Activated CD8-positive, alpha-beta T cell treated with anti-CD3 and anti-CD28 coated beads for 36 hours (primary cell): ENCODE measurements around the gene POU2F2. TPM values are rescaled to one million over a fixed set of nuclear protein-coding genes. Genes with fewer than 3 reads are reported as not detected.

ENCODE experiments used
- ATAC-seq: fragments of 200-7000 bp; cut with Tn5 transposase; one replicate; pipeline ENCODE4 v1.10.0; 2021; ENCODE audit warnings: mild to moderate bottlenecking, moderate library complexity
- CTCF ChIA-PET: fragments of 350-600 bp; sonication (Branson Sonifier 250); formaldehyde crosslinking; loops from one replicate; lab custom pipeline; 2021; ENCODE audit warnings: antibody characterized with exemption; lab: Charles Lee
- POLR2A ChIA-PET: fragments of 350-600 bp; sonication (Branson Sonifier 250); formaldehyde crosslinking; loops from one replicate; lab custom pipeline; 2021; ENCODE audit warnings: antibody characterized with exemption; lab: Charles Lee
- DNase-seq: peaks from one replicate; pipeline ENCODE4 v3.0.0-alpha.2; 2020
- H3K27ac Mint-ChIP-seq: one replicate; pipeline ENCODE4 v1.8.0; 2021; ENCODE audit warnings: mild to moderate bottlenecking, mixed read lengths
- H3K27me3 Mint-ChIP-seq: one replicate; pipeline ENCODE4 v1.8.0; 2021; ENCODE audit warnings: mixed read lengths
- H3K36me3 Mint-ChIP-seq: one replicate; pipeline ENCODE4 v1.8.0; 2021; ENCODE audit warnings: low read depth, mixed read lengths
- H3K4me1 Mint-ChIP-seq: one replicate; pipeline ENCODE4 v1.8.0; 2021; ENCODE audit warnings: low read depth, mixed read lengths
- H3K4me3 Mint-ChIP-seq: one replicate; pipeline ENCODE4 v1.8.0; 2021; ENCODE audit warnings: mild to moderate bottlenecking, moderate library complexity, mixed read lengths
- H3K9me3 Mint-ChIP-seq: one replicate; pipeline ENCODE4 v1.8.0; 2021; ENCODE audit warnings: mixed read lengths
- CTCF ChIP-seq: fragments of 200-600 bp; IDR thresholded peaks from one replicate; pipeline ENCODE4 v1.8.0; 2022; ENCODE audit warnings: antibody characterized with exemption, mild to moderate bottlenecking
- intact Hi-C: fragments of 100-400 bp; cut with micrococcal nuclease; formaldehyde crosslinking; loops from one replicate; pipeline ENCODE4 v1.10.0; 2022
- total RNA-seq, 2 experiments: library from RNA; stranded (reverse); gene quantifications; one replicate each; pipeline ENCODE4 v1.2.3, GENCODE V29; 2021

The POU2F2 gene
- total RNA-seq, 2 experiments from 2014 or later = 37.7 to 40.7 TPM

- peak overlapping the region; percentile 87 for H3K27ac Mint-ChIP-seq
- no peaks in the 10 kb centered on the region for H3K9me3 Mint-ChIP-seq
- H3K36me3 Mint-ChIP-seq = peaks cover 34% of the 10 kb centered on the region
- ATAC-seq (no peak), DNase-seq (no peak)
- CTCF ChIA-PET = interaction anchor here (1.1 to 5.6 kb wide), 7 partner anchors 10 to 327 kb away, joined by 3 to 112 read pairs (median 6); partner anchors contain the start of gene POU2F2
- H3K4me3 Mint-ChIP-seq = no peak overlapping the region
- no peaks in the 10 kb centered on the region for H3K27me3 Mint-ChIP-seq
- H3K4me1 Mint-ChIP-seq = peaks cover 42% of the 10 kb centered on the region
- POLR2A ChIA-PET = interaction anchor here (0.7 to 1.5 kb wide), 5 partner anchors 21 to 237 kb away, joined by 3 to 4 read pairs (median 3); partner anchors contain the start of gene POU2F2
- no peak for TF ChIP-seq CTCF
- intact Hi-C loops = no loop called here
These were observed 20.9 kb downstream of the POU2F2 start for GRCh38 chr19:42111384-42111783.

DNA sequence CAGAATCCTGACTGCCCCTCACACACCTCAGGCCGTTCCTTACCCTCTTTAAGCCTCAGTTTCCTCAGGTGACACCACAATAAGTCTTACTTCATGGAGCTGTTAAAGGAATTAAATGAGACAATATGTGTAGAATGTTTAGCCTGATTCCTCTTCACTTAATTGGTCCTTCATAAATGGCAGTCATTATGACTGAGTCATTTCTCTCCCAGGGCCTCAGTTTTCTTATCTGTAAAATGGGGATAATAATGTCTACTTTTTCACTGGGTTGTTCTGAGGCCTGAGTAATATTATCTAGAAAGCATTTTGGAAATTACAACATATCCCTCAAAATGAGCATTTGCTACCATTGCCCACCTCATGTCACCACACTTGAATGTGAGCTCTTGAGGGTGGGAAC, 21.6 kb downstream of the POU2F2 start:
- Mint-ChIP-seq H3K27ac (peak overlapping the region; percentile 87), H3K4me3 (no peak overlapping the region), H3K9me3 (no peaks in the 10 kb centered on the region), H3K36me3 (peaks cover 29% of the 10 kb centered on the region), H3K27me3 (no peaks in the 10 kb centered on the region), H3K4me1 (peaks cover 49% of the 10 kb centered on the region)
- ChIA-PET POLR2A (interaction anchor here (0.6 to 1.5 kb wide), 7 partner anchors 16 to 236 kb away, joined by 3 to 4 read pairs (median 3); partner anchors contain the start of gene POU2F2), CTCF (interaction anchor here (1.1 to 5.6 kb wide), 8 partner anchors 11 to 328 kb away, joined by 3 to 112 read pairs (median 6); partner anchors contain the start of gene POU2F2)
- intact Hi-C loops = no loop called here
- no peak for TF ChIP-seq CTCF
- ATAC-seq (no peak), DNase-seq (no peak)

DNA sequence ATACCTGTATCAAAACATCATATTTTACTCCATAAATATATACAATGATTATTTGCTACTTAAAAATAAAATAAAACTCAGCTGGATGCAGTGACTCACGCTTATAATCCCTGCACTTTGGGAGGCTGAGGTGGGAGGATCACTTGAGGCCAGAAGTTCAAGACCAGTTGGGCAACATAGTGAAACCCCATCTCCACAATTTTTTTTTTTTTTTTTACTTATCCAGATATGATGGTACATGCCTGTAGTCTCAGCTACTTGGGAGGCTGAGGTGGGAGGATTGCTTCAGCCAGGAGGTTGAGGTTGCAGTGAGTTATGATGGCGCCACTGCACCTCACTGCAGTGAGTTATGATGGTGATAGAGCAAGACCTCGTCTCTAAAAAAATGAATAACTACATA, 22.4 kb downstream of the POU2F2 start:
- H3K27me3 Mint-ChIP-seq = no peaks in the 10 kb centered on the region
- no peaks in the 10 kb centered on the region for H3K9me3 Mint-ChIP-seq
- ChIA-PET POLR2A (interaction anchor here (1.1 to 1.5 kb wide), 2 partner anchors 17 to 213 kb away, joined by 3 read pairs; no protein-coding TSS in a partner anchor), CTCF (interaction anchor here (1.2 to 5.6 kb wide), 11 partner anchors 10 to 110 kb away, joined by 4 to 112 read pairs (median 19); partner anchors contain the start of genes POU2F2 and ZNF526)
- no peak for DNase-seq
- no peak for ATAC-seq
- H3K36me3 Mint-ChIP-seq = peaks cover 32% of the 10 kb centered on the region
- intact Hi-C loops = loop anchor here (2.0 kb wide), 1 partner anchor 23 kb away; the partner anchor contains the start of gene POU2F2
- no peak overlapping the region for H3K4me3 Mint-ChIP-seq
- peaks cover 53% of the 10 kb centered on the region for H3K4me1 Mint-ChIP-seq
- no peak overlapping the region for H3K27ac Mint-ChIP-seq
- no peak for TF ChIP-seq CTCF

DNA sequence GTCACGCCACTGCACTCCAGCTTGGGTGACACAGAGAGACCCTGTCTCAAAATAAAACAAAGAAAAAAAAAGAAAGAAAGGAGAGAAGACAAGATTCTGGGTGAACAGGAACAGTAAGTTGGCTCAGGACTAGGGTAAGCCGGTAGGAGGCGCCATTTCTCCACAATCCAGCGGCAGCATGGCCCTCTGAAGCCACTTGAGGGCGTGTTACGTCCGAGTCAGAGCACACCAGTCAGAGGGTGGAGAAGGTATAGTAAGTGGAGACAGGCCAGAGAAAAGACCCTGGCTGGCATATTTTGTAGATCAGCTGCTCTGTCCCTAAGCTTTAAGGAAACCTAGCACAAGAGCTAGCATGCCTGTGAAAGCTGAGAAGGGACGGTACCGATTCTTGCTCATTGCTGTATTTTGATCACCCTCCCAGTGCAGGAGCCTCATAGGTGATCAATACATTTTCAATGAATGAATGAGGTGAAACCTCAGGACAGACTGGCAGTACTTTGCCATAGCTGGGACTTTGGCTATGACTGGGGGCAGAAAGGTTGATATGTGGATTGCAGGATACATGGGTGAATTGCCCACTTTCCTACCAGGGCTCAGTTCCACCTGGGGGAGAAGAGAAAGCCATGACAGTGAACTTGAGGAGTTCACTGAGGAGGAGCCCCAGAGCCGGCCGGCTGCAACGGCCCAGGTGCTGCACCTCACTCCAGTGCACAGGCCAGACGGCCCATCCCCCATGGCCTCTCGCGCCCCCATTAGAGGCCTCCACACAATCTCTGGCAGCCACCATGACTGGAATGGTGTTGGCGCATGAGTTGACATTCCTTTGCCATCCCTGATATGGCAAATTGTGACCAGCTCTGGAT, 23.5 kb downstream of the POU2F2 start:
- DNase-seq (peak; percentile 95), ATAC-seq (peak; percentile 99)
- intact Hi-C loops = loop anchor here (1.0 to 2.0 kb wide), 2 partner anchors 24 to 76 kb away; partner anchors contain the start of gene POU2F2
- peak overlapping the region; percentile 44 for H3K27ac Mint-ChIP-seq
- H3K9me3 Mint-ChIP-seq = no peaks in the 10 kb centered on the region
- peaks cover 33% of the 10 kb centered on the region for H3K36me3 Mint-ChIP-seq
- CTCF ChIA-PET = interaction anchor here (0.6 to 5.6 kb wide), 43 partner anchors 9 to 322 kb away, joined by 3 to 112 read pairs (median 4); partner anchors contain the start of genes PAFAH1B3, POU2F2, PRR19 and ZNF526
- peak; percentile 100 for TF ChIP-seq CTCF
- H3K27me3 Mint-ChIP-seq = no peaks in the 10 kb centered on the region
- no peak overlapping the region for H3K4me3 Mint-ChIP-seq
- H3K4me1 Mint-ChIP-seq = peaks cover 50% of the 10 kb centered on the region
- POLR2A ChIA-PET = interaction anchor here (0.9 kb wide), 1 partner anchor 171 kb away, joined by 3 read pairs; no protein-coding TSS in a partner anchor
